Astrocyte (in vitro differentiated cells and primary cell): Measurements from ENCODE around the gene CDH22.

Experiments
- CTCF ChIP-seq: IDR thresholded peaks from 2 replicates; pipeline ENCODE4 v1.5.1; 2011; ENCODE audit warnings: low read depth, mild to moderate bottlenecking, inconsistent platforms, low read length, moderate library complexity; ENCODE audit not compliant: insufficient read depth
- EZH2 ChIP-seq: IDR thresholded peaks from 2 replicates; pipeline ENCODE4 v1.6.1; 2012; ENCODE audit warnings: mild to moderate bottlenecking, low read length, inconsistent platforms; ENCODE audit not compliant: insufficient read depth

- TF ChIP-seq CTCF (no peak), EZH2 (no peak)
These were observed 25.1 kb upstream of the CDH22 start for GRCh38 chr20:46333161-46333991.
